Iris pigment epithelial cell (primary cell): Measurements from ENCODE around the gene MUC6.

Experiments
- DNase-seq: peaks from one replicate; pipeline ENCODE4 v3.0.0-alpha.2; 2011; ENCODE audit warnings: low read depth

MUC6 gene

DNA sequence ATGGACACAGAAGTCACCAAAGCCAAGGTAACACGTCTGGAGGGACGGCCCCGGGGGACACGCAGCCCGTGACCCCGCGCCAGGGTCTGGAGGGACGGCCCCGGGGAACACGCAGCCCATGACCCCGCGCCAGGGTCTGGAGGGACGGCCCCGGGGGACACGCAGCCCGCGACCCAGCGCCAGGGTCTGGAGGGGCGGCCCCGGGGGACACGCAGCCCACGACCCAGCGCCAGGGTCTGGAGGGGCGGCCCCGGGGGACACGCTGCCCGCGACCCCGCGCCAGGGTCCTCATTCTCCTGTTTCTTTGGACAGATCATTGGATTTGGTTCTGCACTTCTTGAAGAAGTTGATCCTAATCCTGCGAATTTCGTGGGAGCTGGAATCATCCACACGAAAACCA, 27.1 kb downstream of the MUC6 start:
- no peak for DNase-seq

DNA sequence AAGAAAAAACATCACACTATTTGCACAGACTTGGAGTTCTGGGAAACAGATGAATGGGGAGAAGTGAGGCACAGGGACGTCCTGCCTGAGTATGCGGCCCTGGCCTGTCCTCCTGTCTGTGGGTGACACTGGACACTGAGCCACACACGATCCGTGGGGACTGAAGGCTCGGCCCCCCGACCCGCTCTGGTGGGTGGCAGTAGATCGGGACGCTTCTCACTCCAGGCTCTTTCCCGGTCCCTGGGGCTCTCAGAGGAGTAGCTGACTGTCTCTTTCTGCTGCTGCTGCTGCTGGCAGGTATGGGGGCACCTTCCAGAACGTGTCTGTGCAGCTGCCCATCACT, 27.7 kb downstream of the MUC6 start:
- no peak for DNase-seq

DNA sequence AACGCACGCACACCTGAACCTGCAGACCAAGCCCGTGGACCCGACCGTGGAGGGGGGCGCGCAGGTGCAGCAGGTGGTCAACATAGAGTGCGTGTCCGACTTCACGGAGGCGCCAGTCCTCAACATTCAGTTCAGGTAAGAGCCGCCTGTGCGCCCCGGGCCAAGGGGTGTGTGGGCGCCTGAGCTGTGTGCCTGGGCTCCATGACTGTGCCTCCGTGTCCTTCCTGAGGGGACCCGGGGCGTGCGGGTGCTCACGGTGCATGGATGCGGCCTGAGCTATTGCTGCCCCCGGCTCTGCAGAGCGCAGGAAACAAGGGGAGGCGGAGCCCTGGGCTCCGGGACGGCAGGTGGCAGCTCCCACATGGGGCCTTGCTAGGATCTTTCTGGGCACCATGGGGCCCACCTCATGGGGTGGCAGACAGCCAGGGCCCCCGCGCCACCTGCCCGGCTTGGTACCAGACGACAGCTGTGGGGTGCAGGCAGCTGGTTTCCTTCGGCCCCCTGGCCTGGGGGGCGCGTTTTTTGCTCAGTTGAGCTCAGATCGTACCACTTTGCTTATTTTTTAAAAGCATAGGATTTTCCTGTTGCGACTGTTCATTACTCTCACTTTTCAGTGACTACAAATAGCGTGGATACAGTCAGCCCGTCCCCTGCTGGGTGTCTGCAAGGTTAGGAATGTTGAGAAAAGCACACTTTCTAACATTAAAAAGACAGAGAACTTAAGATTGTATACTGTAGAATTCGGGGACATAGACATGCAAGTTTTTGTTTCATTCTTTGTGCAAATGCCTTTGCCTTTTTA, 28.3 kb downstream of the MUC6 start:
- no peak for DNase-seq

DNA sequence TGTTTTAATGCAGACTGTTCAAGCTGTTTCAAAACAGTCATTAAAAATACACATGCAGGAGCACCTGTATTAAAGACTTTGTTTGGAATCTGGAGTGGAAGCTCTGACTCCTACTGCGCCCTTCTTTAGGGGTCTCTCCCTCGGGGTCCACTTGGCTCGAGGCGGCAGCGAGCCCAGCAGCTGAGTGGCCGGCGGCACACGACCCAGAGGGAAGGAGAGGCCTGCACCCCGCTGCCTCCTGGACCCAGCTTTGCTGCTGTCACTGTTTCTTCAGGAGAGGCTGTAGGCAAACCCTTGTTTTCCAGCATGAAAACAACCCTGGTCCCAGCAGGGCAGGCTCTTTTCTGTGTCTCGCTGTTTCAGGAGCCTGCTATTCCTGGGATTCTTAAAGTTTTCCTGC, 29.2 kb downstream of the MUC6 start:
- DNase-seq, result no peak

DNA sequence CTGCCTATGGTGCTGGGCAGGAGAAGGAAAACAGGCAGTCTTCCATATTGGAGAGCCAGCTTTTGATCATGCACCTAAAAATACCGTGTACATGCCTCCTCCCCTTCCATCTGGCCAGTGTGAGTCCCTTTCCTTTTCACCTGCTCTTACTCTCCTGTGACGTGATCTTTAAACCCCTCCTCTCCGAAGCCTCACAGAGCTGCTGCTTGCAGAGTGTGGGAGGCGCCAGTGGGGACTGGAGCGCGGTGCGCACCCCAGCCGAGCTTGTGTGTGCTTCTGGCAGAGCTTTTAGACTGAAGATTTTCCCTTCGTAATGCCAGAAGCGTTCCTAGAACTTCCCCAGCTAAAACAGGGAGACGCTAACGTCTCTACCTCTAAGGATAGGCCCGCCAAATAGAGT, 29.8 kb downstream of the MUC6 start:
- no peak for DNase-seq

DNA sequence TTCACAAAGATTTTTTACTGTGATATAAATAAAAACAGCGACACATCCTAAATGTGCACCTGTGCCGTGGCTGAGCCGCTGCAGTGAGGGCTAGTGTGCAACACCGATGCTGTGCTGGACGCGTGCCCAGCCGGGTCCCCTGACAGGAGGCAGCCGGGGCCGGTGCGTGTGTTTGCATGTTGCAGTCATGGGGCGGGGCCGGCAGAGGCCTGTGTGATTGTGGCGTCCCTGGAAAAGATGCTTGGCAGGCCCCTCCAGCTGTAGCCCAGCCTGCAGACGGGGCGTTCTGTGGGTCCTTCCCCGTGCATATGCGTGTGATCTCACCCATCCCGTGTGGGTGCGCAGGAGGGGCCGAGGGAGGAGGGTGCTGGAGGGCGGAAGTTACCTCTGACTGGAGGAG, 30.6 kb downstream of the MUC6 start:
- DNase-seq, result no peak

DNA sequence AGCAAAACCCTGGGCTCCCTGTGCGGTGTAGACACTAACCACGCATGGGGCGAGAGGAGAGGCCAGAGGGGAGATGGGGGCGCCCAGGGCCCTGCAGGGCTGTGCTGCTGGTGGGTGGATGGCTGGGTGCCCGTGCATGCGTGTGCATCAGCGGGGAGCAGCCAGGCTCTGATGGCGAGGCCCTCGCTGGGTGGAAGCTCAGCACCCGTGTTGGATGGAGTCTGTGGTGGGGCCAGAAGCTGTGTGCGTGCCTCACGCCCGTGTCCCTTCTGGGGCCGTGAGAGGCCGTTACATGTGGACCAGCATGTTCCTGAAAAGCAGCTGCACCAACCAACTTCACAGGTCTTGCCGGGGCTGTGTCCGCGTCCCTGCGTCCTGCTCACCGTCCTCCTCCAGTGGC, 33.4 kb downstream of the MUC6 start:
- DNase-seq, result no peak

DNA sequence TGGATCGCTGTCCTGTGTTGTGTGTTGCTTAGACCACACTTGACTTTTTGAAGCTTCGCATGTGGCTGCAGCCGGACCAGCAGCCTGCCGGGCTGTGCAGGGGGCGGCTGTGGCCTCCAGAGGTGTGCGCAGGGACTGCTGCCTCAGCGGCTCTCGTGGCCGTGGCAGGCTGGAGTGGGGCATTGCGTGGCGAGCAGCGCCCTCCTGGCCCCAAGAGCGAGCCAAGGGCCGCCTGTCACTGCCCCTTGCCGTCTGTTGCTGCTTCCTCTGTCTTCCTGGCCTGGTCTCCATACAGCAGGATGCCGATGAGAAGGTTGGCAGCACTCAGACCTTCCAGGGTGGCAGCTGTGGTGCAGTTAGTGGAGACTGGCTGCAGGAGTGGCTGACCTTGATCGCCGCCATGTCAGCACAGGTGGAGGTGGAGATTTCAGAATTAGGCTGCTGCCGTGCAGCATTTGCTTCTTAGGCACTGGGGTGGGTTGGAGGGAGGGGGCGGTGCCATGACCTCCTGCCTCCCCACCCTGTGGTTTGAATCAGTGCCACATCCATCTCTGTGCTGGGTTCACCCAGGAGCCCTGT, 34.0 kb downstream of the MUC6 start:
- DNase-seq, result no peak

DNA sequence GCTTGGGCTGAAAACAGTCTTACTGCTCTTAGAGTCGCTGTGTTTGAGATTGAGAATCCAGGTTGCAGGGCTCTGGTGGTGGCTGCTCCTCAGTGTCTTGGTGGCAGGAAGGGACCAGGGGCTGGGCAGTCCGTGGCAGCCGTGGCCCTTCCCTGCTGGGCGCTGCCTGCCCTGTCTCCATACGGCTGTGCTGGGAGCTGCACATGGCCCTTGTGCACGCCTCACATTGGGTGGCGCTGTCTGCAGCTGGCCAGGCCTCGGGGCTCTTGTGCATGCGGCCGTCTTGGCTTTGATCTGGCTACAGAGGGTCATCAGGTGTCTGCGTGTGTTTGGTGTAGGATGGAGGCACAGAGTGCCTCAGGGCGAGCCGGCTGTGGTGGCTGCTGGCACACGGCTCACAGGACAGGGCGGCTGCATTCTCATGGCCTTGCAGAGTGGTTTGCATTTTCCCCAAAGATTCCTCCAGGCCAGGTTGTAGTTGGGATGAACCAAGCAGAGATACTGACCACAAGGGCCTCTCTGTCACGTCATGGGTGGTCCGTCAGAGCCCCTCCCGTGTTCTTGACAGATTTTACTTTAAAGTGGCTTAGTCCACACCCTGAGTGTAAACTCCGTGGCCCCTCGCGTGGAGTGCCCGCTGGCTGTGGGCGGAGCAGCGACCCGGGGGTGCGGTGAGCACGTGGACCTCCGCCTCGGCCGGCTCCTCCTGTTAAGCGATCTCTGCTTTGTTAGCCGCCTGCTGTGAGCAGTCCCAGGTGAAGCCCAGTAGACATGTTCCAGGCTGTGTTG, 34.7 kb downstream of the MUC6 start:
- DNase-seq, result no peak

DNA sequence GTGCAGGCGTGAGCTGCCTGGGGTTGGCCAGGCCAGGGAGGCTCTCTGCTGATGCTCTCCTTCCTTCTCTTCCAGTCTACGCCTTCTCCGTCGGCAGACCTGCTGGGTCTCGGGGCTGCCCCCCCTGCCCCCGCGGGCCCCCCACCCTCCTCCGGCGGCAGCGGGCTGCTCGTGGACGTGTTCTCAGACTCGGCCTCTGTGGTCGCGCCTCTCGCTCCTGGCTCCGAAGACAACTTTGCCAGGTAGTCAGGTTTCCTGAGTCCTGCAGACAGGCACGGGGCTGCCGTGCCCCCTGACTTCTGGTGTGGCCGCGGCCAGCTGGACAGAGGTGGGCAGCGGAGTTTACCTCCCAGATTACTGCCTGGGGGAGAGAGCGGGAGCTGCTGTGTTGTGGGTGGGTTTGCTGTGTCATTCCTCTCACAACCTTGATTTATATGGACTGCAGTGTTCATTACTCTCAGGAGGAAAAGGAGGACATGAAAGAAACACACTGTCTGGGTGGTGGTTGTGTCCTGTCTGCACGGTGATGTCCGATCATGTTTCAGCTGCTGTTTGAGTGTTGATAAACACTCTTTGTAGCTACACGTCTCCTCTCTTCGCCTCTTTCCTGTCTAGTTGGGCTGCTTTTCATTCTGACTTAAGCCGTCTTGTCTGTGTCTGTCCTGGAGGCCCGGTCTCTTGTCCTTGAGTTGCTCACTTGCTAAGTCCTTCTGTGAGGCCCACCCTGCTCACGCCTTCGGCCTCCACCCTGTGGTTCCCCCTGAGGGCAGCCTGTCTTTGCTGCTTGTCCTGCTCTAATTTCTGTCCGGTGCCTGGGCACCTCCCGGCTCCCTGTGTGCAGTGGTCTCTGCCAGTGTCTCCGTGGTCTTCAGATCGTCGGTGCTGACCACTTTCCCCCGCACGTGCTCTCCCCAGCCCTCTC, 35.9 kb downstream of the MUC6 start:
- DNase-seq, result no peak

DNA sequence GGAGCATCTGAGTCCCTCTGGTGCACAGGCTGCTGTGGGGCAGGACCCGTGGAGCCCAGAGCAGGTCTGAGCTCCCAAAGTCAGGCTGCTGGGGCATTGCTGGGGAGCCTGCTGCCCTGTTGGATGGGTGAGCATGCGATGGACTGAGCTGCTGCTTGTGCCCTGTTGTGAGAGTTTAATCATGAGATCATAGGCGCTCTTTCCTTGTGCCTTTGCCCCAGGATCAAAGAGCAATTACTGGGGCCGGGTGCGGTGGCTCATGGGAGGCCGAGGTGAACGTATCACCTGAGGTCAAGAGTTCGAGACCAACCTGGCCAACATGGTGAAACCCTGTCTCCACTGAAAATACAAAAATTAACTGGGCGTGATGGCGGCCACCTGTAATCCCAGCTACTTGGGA, 37.5 kb downstream of the MUC6 start:
- DNase-seq, result no peak

DNA sequence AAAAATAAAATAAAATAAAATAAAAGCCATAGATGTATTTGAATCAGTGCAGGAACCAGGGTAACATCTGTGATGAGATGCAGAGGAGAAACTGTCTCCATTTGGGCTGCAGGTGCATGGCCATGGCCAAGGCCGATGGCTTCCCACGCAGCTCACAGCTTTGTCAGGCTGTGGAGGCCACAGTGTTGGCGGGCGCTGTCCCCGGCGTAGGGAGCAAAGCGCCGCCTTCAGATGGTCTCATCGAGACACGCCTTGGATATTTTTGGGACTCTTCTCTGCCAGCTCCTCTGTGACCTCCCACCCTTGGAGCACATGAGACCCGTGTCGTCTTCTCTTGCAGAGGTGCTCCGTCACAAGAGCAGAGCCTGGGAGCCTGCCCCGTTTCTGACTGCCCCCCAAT, 38.6 kb downstream of the MUC6 start:
- DNase-seq, result no peak

DNA sequence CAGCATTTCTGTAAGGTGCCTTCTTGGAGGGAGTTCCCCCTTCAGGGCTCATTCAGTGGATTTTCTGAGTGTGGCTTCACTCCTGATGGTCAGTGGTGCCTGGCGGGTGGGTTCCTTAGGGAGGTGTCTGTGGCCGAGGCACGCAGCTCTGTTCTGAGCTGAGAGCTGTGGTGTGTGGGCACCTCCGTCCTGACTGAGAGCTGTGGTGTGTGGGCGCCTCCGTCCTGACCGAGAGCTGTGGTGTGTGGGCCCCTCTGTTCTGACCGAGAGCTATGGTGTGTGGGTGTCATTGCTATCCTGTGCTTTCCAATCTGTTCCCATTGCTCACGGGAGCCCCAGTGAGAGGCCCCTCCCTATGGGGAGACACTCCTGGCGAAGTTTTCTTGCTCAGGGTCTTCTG, 39.8 kb downstream of the MUC6 start:
- DNase-seq, result no peak

DNA sequence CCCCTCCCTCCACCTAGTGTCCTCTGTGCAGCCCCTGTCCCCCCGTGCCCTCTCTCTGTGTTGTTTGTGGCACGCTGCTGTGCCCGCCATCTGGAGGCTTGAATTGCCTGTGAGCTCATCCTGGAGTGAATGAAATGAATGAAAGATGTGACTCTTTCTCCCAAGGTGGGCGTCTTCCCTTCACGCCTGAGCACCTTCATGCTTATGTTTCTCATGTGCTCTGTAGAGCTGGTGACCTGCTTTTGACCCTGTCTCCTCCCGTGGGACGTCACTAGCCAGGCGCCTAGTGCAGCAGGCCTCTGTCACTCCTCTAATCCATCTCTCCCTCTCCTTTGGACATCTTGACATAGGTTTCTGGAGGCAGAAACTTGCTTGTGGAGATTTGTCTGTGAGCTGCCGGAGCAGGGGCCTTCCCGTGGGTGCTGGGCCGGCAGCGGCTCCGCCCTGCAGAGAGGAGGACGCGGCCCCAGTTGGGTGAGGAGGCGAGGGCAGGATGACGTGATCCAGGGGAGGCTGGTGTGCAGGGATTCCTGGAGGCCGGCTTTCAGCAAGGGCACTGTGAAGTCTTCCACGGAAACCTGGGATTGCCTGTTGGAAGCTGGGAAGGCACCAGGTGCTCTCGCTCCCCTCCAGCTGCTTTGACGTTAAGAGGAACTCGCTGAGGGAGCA, 40.6 kb downstream of the MUC6 start:
- peak; percentile 56 for DNase-seq

DNA sequence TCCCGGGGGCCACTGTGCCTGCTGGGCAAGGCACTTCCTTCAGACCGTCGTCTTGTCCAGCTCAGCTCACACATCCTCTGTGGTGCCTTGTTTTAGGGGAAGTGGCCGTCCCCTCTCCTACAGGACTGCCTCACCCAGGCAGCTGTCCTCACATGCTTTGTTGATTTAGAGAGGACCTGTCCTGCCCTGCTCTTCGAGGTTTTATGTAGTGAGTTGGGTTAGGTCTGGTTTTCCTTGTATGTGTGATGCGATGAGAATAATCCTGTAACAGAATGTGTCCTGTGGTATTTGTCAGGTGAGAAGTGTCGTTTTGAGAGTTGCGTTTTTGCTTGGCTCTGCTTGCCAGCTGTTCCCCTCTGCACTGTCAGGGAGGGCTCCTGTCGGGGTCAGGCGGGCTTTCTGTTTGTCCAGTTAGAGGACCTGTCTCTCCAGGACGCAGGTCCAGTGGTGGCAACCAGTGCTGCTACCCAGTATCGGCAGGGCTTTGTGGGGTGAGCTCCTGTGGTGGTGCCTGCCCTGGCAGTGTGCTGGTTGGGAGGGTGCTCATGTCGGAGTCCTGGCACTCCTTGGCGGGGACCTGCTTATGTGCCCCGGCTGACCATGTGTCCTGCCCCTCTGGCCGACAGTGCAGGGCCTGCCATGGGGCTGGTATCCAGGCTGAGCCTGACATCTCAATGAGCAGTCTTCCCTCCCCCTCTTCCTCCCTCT, 41.3 kb downstream of the MUC6 start:
- DNase-seq, result no peak

DNA sequence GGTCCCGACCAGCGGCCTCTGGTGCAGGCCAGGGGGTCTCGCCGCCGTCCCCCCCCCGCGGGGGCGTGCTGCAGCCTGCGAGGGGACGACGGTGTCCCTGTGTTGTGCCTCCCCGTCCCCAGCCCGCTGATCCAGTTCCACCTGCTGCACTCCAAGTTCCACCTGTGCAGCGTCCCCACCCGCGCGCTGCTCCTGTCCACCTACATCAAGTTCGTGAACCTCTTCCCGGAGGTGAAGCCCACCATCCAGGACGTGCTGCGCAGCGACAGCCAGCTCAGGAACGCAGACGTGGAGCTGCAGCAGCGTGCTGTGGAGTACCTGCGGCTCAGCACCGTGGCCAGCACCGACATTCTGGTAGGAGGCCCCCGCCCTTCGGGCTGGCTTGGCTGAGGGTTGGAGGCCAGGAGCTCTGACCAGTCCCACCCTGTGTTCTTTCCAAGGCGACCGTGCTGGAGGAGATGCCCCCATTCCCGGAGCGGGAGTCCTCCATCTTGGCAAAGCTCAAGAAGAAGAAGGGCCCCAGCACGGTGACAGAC, 42.8 kb downstream of the MUC6 start:
- DNase-seq, result no peak

DNA sequence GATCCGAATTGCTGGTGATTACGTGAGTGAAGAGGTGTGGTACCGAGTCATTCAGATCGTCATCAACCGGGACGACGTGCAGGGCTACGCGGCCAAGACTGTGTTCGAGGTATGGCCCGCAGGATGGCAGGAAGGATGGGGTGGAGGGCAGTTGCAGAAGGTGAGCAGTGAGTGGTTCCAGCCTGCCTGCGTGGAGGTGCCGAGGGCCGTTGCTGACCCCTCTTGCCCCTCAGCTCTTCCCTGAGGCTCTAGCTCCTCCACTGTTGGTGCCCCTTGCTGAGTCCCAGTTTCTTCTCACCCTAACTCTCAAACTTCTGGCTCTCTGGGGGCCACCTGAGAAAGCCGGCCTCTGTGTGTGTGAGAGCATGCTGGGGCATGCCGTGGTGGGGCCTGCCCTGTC, 43.9 kb downstream of the MUC6 start:
- DNase-seq, result no peak

DNA sequence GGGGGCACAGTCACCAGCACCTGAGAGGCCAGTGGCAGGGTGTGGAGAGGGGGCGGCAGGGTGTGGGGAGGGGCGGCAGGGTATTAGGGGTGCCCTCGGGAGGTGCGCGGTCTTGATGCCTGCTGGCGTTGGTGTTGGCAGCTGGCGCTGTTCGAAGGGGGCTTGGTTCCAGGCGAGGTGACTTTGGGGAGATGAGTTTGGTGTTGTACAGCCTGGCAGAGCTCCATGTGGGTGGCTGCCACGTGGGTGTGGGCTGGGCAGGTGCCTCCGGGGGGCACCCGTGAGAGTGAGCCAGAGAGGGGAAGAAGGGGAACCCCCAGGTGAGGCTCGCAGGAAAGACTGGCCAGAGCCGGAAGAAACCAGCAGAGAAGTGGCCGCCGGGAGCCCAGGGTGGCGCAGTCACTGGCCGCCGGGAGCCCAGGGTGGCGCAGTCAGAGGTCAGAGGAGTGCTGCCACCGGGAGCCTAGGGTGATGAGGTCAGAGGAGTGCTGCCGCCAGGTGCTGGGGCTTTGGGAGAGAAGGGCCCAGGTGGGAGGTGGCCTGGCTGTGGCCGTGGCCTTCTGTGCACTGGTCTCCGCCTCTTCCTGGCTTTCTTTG, 44.7 kb downstream of the MUC6 start:
- no peak for DNase-seq

DNA sequence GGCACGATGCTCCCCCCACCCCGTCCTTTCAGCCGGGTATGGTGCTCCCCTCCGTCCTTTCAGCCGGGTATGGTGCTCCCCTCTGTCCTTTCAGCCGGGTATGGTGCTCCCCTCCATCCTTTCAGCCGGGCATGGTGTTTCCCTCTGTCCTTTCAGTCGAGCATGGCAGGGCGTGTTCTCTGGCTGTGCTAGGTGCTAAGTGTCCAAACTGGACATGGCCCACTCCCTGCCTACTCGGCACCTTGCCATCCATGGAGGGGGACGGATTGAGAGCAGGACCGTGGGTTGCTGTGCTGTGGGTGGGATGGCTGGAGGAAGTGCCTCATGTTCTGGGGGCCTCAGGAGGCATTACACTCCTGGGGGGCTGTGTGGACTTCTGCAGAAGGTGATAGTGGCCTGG, 45.5 kb downstream of the MUC6 start:
- DNase-seq, result no peak

DNA sequence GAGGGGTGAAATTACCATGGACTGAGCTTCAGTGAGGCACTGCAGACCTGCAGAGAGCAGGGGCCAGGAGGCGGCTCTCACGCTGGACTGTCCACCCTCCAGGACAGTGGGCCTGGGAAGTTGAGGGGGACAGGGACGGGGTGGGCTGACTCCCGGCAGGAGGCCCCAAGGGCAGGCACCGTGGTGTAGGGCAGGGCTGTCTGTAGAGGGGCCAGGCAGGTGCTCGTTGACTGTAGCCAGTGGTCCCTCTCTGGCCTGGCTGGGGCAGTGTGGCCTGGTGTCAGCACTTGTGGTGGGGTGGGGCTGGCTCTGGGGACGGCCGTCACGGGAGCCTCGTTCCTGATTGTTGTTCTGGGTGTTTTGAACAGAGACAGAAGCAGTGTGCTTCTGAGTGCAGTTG, 46.4 kb downstream of the MUC6 start:
- no peak for DNase-seq
